Astrocyte (in vitro differentiated cells and primary cell): ENCODE results near the gene NEUROG3. TPM values are rescaled to one million over a fixed set of nuclear protein-coding genes. Genes with fewer than 3 reads are reported as not detected.

Experiments
- DNase-seq: peaks from one replicate; pipeline ENCODE4 v3.0.0-alpha.2; 2010; ENCODE audit warnings: low read depth
- FAIRE-seq: peaks from 2 replicates; lab custom pipeline; 2011; peaks lifted over from hg19 to GRCh38; lab: Jason Lieb, UNC
- H2AFZ ChIP-seq: 2 replicates; pipeline ENCODE4 v1.6.0; 2012; ENCODE audit warnings: low read depth, low read length, inconsistent platforms
- H3K27ac ChIP-seq: 2 replicates; pipeline ENCODE4 v1.5.1; 2011; ENCODE audit warnings: low read depth, low read length, inconsistent platforms
- H3K27me3 ChIP-seq: 2 replicates; pipeline ENCODE4 v1.6.0; 2011; ENCODE audit warnings: low read length, inconsistent platforms; ENCODE audit not compliant: insufficient read depth
- H3K36me3 ChIP-seq: 2 replicates; pipeline ENCODE4 v1.5.1; 2011; ENCODE audit warnings: low read length, inconsistent platforms; ENCODE audit not compliant: insufficient read depth
- H3K4me1 ChIP-seq: 2 replicates; pipeline ENCODE4 v1.5.1; 2011; ENCODE audit warnings: low read length, inconsistent platforms; ENCODE audit not compliant: insufficient read depth
- H3K4me2 ChIP-seq: 2 replicates; pipeline ENCODE4 v1.6.0; 2012; ENCODE audit warnings: low read length, inconsistent platforms
- H3K4me3 ChIP-seq: 2 replicates; pipeline ENCODE4 v1.5.1; 2011; ENCODE audit warnings: low read depth, mild to moderate bottlenecking, low read length, inconsistent platforms; ENCODE audit not compliant: insufficient read depth
- H3K79me2 ChIP-seq: 2 replicates; pipeline ENCODE4 v1.6.0; 2012; ENCODE audit warnings: mild to moderate bottlenecking, low read length, inconsistent platforms; ENCODE audit not compliant: insufficient read depth
- H3K9ac ChIP-seq: 2 replicates; pipeline ENCODE4 v1.6.0; 2012; ENCODE audit warnings: mild to moderate bottlenecking, low read length, inconsistent platforms
- H3K9me3 ChIP-seq: 2 replicates; pipeline ENCODE4 v1.5.1; 2012; ENCODE audit warnings: low read depth, mild to moderate bottlenecking, low read length, inconsistent platforms; ENCODE audit not compliant: insufficient read depth
- H4K20me1 ChIP-seq: 2 replicates; pipeline ENCODE4 v1.6.0; 2012; ENCODE audit warnings: low read length, inconsistent platforms; ENCODE audit not compliant: insufficient read depth
- H3K27ac Mint-ChIP-seq: one replicate; pipeline ENCODE4 v1.8.0; 2021; ENCODE audit warnings: mild to moderate bottlenecking, mixed read lengths; ENCODE audit not compliant: unreplicated experiment
- H3K27me3 Mint-ChIP-seq: one replicate; pipeline ENCODE4 v1.8.0; 2021; ENCODE audit warnings: low read depth, mixed read lengths; ENCODE audit not compliant: unreplicated experiment
- H3K36me3 Mint-ChIP-seq: one replicate; pipeline ENCODE4 v1.8.0; 2021; ENCODE audit warnings: low read depth, mixed read lengths; ENCODE audit not compliant: unreplicated experiment
- H3K4me1 Mint-ChIP-seq: one replicate; pipeline ENCODE4 v1.8.0; 2021; ENCODE audit warnings: low read depth, mixed read lengths; ENCODE audit not compliant: unreplicated experiment
- H3K4me3 Mint-ChIP-seq: one replicate; pipeline ENCODE4 v1.8.0; 2021; ENCODE audit warnings: mild to moderate bottlenecking, moderate library complexity, mixed read lengths; ENCODE audit not compliant: unreplicated experiment
- H3K9me3 Mint-ChIP-seq: one replicate; pipeline ENCODE4 v1.8.0; 2021; ENCODE audit warnings: mild to moderate bottlenecking, mixed read lengths; ENCODE audit not compliant: unreplicated experiment
- CTCF ChIP-seq: IDR thresholded peaks from 2 replicates; pipeline ENCODE4 v1.5.1; 2011; ENCODE audit warnings: low read depth, mild to moderate bottlenecking, inconsistent platforms, low read length, moderate library complexity; ENCODE audit not compliant: insufficient read depth
- EZH2 ChIP-seq: IDR thresholded peaks from 2 replicates; pipeline ENCODE4 v1.6.1; 2012; ENCODE audit warnings: mild to moderate bottlenecking, low read length, inconsistent platforms; ENCODE audit not compliant: insufficient read depth
- total RNA-seq: library from RNA; stranded (reverse); gene quantifications from 2 replicates; pipeline ENCODE4 v1.2.1, GENCODE V29; 2021

The NEUROG3 gene
- total RNA-seq, 1 donor from 2014 or later: not detected

- Histone ChIP-seq H3K27ac (no peak overlapping the region), H3K4me2 (no peak overlapping the region), H3K4me1 (no peaks in the 10 kb centered on the region), H2AFZ (no peak overlapping the region), H3K9ac (no peak overlapping the region), H3K27me3 (peaks cover 33% of the 10 kb centered on the region), H3K4me3 (no peak overlapping the region), H3K79me2 (no peaks in the 10 kb centered on the region), H3K36me3 (no peaks in the 10 kb centered on the region), H4K20me1 (no peaks in the 10 kb centered on the region), H3K9me3 (no peaks in the 10 kb centered on the region)
- Mint-ChIP-seq H3K4me1 (no peaks in the 10 kb centered on the region), H3K4me3 (no peak overlapping the region), H3K27me3 (peaks cover 73% of the 10 kb centered on the region), H3K27ac (no peak overlapping the region), H3K36me3 (peaks cover under 1% of the 10 kb centered on the region), H3K9me3 (peaks cover 10% of the 10 kb centered on the region)
- TF ChIP-seq EZH2 (no peak), CTCF (no peak)
- FAIRE-seq (no peak), DNase-seq (no peak)
Observed at GRCh38 chr10:69562731-69563254, 10.4 kb downstream of the NEUROG3 start.

DNA sequence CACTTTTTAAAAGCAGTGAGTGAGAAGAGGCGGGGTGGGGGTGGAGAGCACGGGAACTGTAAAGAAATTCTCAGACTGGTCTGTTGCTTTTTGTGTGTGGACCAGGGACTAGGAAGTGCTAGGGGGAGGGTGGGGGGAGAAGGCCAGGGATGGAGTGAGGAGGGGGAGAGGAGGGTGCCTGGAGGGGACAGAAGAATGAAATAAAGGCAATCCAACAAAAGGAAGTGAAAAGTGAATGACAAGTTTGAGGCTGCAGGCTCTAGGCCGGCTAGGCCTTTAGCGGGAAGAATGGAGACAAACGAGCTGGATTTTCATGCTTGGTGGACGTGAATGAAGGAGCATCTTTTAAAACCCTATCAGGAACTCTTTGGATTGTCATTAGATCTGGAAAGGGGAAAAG is 13.7 kb downstream of the NEUROG3 start:
- Histone ChIP-seq H3K36me3 (no peaks in the 10 kb centered on the region), H3K9ac (no peak overlapping the region), H3K27me3 (peaks cover 26% of the 10 kb centered on the region), H3K79me2 (no peaks in the 10 kb centered on the region), H3K27ac (no peak overlapping the region), H2AFZ (no peak overlapping the region), H3K9me3 (no peaks in the 10 kb centered on the region), H4K20me1 (no peaks in the 10 kb centered on the region), H3K4me1 (no peaks in the 10 kb centered on the region), H3K4me3 (no peak overlapping the region), H3K4me2 (no peak overlapping the region)
- no peaks in the 10 kb centered on the region for H3K36me3 Mint-ChIP-seq
- H3K4me3 Mint-ChIP-seq: no peak overlapping the region
- DNase-seq (no peak), FAIRE-seq (no peak)
- H3K9me3 Mint-ChIP-seq: peaks cover 6% of the 10 kb centered on the region
- TF ChIP-seq CTCF (no peak), EZH2 (no peak)
- H3K27ac Mint-ChIP-seq: no peak overlapping the region
- H3K4me1 Mint-ChIP-seq: peaks cover 3% of the 10 kb centered on the region
- H3K27me3 Mint-ChIP-seq: peaks cover 51% of the 10 kb centered on the region

DNA sequence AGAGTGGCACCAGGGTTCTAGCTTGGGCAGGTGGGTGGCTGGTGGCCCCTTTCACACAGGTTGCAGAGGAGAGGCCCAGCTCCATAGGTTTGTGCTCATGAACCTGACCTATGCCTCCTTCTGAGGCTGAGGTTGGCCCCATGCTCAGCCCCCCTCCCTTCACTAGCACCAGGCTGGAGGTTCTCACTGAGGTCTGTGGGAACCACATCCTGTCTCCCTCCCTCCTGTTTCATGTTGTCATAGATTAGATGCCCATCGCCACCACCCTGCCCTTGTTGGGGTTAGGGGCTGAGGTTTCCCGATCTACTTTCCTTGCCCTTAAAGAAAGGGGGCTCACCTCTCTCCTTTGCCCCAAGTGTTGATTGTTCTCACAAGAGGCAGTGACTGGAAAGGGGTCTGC is 14.7 kb downstream of the NEUROG3 start:
- H3K9me3 Mint-ChIP-seq: peaks cover 3% of the 10 kb centered on the region
- H3K27me3 ChIP-seq: peaks cover 18% of the 10 kb centered on the region
- no peak overlapping the region for H3K27ac Mint-ChIP-seq
- no peaks in the 10 kb centered on the region for H3K4me1 ChIP-seq
- no peaks in the 10 kb centered on the region for H3K36me3 ChIP-seq
- H3K27ac ChIP-seq: no peak overlapping the region
- TF ChIP-seq CTCF (no peak), EZH2 (no peak)
- no peaks in the 10 kb centered on the region for H3K9me3 ChIP-seq
- H3K9ac ChIP-seq: no peak overlapping the region
- peaks cover 47% of the 10 kb centered on the region for H3K27me3 Mint-ChIP-seq
- no peak overlapping the region for H2AFZ ChIP-seq
- no peak overlapping the region for H3K4me3 ChIP-seq
- no peak overlapping the region for H3K4me3 Mint-ChIP-seq
- FAIRE-seq (no peak), DNase-seq (no peak)
- H3K4me1 Mint-ChIP-seq: peaks cover 3% of the 10 kb centered on the region
- H3K4me2 ChIP-seq: no peak overlapping the region
- H4K20me1 ChIP-seq: no peaks in the 10 kb centered on the region
- H3K79me2 ChIP-seq: no peaks in the 10 kb centered on the region
- H3K36me3 Mint-ChIP-seq: no peaks in the 10 kb centered on the region
